GM19193 (cell line): ENCODE data around the gene IQGAP3.

Experiments used
- POLR2A ChIP-seq: IDR thresholded peaks from 4 replicates; pipeline ENCODE4 v1.6.1; 2011; ENCODE audit not compliant: insufficient read depth, insufficient read length; ENCODE audit errors: extremely low read depth

Gene IQGAP3

GRCh38 chr1:156571919-156572662 lies at the start of gene IQGAP3:
IQGAP3 (minus strand) TSS chr1:156572565; CDS start chr1:156572529, 36 bp downstream.
- TF ChIP-seq POLR2A: no peak

- no peak for TF ChIP-seq POLR2A
Measured at GRCh38 chr1:156619582-156619955, 47.2 kb upstream of the IQGAP3 start.

GRCh38 chr1:156618853-156619581 lies 46.7 kb upstream of the IQGAP3 start, which contains the start of gene HAPLN2:
HAPLN2 (plus strand) TSS chr1:156619415; CDS start chr1:156623491, 4,076 bp downstream.
- TF ChIP-seq POLR2A: no peak

GRCh38 chr1:156616463-156616862 lies 44.1 kb upstream of the IQGAP3 start:
- no peak for TF ChIP-seq POLR2A

- no peak for TF ChIP-seq POLR2A
Measured at GRCh38 chr1:156615946-156616345, 43.6 kb upstream of the IQGAP3 start.

GRCh38 chr1:156612666-156613065 lies 40.3 kb upstream of the IQGAP3 start:
- no peak for TF ChIP-seq POLR2A

GRCh38 chr1:156608981-156609380 lies 36.6 kb upstream of the IQGAP3 start:
- no peak for TF ChIP-seq POLR2A

GRCh38 chr1:156608036-156608674 lies 35.8 kb upstream of the IQGAP3 start:
- no peak for TF ChIP-seq POLR2A

- TF ChIP-seq POLR2A: no peak
Measured at GRCh38 chr1:156602557-156602993, 30.2 kb upstream of the IQGAP3 start.

- no peak for TF ChIP-seq POLR2A
Measured at GRCh38 chr1:156601892-156602291, 29.5 kb upstream of the IQGAP3 start.

- TF ChIP-seq POLR2A: peak; percentile 86
Measured at GRCh38 chr1:156601122-156601830, 28.9 kb upstream of the IQGAP3 start, which contains the start of gene GPATCH4. GPATCH4 (minus strand) TSS chr1:156601479.

GRCh38 chr1:156600733-156601121 lies 28.4 kb upstream of the IQGAP3 start:
- no peak for TF ChIP-seq POLR2A

GRCh38 chr1:156599811-156600210 lies 27.4 kb upstream of the IQGAP3 start:
- no peak for TF ChIP-seq POLR2A

- no peak for TF ChIP-seq POLR2A
Measured at GRCh38 chr1:156598731-156599432, 26.5 kb upstream of the IQGAP3 start.
